Measurements from ENCODE around the gene KCNJ12.
"Not testable (repeated sequence)": the region's sequence is repeated elsewhere in the genome, so short reads cannot be mapped to it uniquely, and the experiment has no call there.

KCNJ12 gene

DNA sequence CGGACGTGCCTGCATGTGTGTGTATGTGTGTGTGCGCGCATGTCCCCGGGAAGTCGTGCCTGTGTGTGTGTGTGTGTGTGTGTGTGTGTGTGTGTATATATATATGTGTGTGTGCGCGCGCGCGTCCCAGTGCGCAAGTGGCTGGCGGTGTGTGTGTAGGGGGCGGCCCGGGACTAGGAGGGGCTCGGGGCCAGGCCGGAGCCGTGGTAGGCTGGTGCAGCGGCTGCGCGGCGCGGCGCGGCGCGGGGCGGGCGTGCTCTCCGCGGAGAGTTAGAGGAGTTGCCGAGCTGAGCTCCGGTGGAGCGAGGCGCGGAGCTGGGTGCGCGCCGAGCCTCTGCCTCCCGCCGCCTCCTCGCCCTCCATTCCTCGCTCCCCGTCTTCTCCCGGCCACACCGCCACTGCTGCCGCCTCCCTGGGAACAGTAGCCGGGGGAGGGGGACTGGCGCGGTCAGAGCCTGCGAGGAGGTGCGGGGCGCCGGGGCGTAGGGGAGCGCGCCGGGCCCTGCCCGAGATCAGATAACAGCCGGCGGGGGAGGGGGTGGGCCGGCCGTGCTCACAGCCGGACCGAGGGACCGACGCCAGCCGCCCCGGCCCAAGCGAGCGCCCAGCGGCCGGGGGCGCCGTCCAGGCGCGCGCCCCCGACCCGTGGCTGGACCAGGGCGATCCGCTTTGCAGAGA, at the start of gene KCNJ12:
Gene KCNJ12 (plus strand): TSS at position 277 of the 678 bp plus-strand sequence. CDS start 38,986 bp downstream, outside the sequence.
- no peak for DNase-seq (ENCODE audit: low read depth in 2 of 2)

GRCh38 chr17:21327921-21328320, 48.2 kb upstream of the KCNJ12 start:
- DNase-seq (ENCODE audit: low read depth in 2 of 2), result not testable (repeated sequence)

DNA sequence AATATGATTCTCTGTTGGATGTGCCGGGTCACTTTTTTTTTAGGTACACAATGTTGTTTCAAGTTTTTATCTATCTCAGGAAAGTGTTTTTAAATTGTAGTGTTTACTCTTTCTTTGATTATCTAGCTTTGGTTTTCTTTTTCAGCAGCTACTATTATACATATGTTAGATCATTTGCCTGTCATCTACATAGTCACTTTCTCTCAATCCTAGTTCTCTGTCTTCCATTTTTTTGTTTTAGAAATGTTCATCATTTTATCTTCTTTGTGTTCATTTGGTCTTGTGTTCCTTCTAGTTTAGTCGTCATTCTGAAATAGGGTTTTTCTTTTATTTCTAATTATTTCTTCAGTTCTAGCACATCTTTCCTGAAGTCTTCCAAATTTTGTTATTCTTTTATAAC, 47.4 kb upstream of the KCNJ12 start:
- not testable (repeated sequence) for DNase-seq (ENCODE audit: low read depth in 2 of 2)

DNA sequence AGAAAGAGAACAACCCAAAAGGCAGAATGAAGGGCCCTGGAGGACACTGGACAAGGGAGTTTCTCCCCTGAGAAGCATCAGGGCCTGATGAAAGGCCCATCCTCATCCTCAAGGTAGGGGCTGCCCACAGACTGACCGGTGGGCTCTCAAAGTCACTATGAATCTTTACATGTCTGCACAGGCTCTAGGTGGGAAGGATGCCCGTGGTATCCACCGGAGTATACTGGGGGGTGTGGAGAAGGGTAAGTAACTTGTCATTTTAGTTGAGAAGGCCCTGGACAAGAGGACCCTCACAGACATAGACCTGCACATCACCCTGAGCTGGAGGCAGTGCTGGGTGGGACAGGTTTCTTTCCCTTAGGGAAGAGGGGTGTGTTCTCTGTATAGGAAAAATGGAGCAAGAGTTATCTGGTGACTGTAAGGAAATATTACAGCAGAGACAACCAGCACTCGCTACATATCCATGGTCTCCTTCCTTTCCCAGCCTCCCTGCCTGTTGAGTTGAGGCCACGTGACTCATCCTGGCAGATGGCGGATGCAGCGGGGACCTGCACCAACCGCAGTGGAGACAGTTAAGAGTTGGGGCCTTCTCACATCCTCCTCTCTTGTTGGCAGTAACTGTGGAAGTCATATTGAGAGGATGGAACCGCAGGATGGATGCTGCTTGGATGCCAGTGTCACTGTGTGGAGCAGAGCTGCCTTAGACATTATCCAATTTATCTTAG, 45.6 kb upstream of the KCNJ12 start:
- DNase-seq (ENCODE audit: low read depth in 2 of 2), result no peak

GRCh38 chr17:21336541-21337294, 39.4 kb upstream of the KCNJ12 start:
- not testable (repeated sequence) for DNase-seq (ENCODE audit: low read depth in 2 of 2)

DNA sequence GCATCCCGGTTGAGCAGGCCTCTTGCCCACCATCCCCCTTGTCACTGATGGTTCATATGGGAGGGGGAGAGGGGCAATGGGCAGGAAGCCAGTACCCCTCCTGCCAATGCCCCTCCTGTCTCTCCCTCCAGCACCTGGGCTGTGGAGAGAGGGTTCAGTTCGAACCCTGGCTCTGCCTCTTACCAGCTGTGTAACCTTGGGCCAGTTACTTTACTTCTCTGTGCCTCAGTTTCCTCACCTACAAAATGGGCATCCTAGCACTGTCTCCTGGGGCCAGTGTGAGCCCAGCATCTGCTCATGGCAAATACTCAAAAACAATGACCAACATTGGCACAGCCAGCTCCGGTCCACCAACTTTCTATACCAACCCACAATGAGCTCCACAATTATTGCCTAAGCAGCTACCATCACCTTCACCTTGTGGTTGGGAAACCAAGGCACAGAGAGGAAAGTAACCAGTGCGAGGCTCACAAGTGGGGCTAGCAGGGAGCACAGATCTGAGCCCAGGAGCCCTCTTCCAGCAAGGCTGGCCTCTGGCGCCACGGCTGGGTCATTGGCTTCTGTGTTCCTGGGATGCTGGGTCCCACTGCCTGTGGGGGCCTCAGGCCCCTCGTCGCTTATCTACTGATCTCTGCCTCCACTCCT, 38.1 kb upstream of the KCNJ12 start:
- DNase-seq (ENCODE audit: low read depth in 2 of 2), result not testable (repeated sequence)

- DNase-seq (ENCODE audit: low read depth in 2 of 2), result no peak
These were observed 37.1 kb upstream of the KCNJ12 start for GRCh38 chr17:21339011-21339410.

GRCh38 chr17:21339571-21339970, 36.6 kb upstream of the KCNJ12 start:
- not testable (repeated sequence) for DNase-seq (ENCODE audit: low read depth in 2 of 2)

GRCh38 chr17:21340407-21340806, 35.8 kb upstream of the KCNJ12 start:
- not testable (repeated sequence) for DNase-seq (ENCODE audit: low read depth in 2 of 2)

DNA sequence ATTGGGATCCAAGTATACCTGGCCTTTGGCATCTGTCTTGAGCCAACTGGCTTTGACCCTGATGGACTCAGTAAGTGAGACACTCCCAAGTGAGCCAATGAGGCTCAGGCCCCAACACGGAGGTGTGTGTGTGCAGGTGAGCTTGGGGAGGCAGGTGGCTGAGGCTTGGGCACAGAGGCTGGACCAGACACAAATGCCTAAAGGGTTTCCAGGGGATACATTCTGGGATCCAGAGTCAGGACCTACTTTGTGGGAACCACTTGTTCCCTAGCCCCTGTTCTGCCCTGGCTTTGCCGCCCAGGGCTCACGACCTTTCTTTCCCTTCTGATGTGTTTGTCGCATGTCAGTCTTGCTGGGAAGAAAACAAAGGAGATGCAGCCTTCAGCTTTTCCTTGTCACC, 34.9 kb upstream of the KCNJ12 start:
- not testable (repeated sequence) for DNase-seq (ENCODE audit: low read depth in 2 of 2)

DNA sequence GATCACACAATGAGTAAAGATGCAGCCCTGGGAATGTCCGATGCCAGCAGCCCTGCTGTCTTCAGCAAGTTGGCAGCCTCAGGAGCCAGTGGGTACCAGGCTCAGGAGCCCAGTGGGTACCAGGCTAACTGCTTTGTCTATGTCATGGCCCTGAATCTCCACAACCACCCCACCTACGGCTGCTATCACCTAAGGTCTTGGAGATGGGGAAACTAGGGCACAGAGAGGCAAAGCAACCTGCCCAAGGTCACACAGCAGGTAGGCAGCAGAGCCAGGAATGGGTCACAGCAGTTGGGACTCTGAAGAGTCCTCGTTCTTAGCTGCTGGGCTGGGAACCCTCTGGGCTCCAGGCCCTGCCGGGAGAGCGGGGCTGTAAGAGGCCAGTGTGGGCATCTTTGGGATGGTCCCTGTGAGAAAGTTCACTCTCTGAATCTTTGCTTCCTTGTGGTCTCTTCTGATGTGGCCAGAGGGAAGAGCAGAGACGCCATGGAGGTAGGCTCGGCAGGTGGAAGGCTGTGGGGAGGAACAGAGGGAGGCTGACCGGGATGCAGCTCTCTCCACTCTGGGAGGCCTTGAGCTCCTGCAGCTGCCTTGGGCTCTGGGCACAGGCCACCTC, 34.1 kb upstream of the KCNJ12 start:
- DNase-seq (ENCODE audit: low read depth in 2 of 2), result not testable (repeated sequence)

DNA sequence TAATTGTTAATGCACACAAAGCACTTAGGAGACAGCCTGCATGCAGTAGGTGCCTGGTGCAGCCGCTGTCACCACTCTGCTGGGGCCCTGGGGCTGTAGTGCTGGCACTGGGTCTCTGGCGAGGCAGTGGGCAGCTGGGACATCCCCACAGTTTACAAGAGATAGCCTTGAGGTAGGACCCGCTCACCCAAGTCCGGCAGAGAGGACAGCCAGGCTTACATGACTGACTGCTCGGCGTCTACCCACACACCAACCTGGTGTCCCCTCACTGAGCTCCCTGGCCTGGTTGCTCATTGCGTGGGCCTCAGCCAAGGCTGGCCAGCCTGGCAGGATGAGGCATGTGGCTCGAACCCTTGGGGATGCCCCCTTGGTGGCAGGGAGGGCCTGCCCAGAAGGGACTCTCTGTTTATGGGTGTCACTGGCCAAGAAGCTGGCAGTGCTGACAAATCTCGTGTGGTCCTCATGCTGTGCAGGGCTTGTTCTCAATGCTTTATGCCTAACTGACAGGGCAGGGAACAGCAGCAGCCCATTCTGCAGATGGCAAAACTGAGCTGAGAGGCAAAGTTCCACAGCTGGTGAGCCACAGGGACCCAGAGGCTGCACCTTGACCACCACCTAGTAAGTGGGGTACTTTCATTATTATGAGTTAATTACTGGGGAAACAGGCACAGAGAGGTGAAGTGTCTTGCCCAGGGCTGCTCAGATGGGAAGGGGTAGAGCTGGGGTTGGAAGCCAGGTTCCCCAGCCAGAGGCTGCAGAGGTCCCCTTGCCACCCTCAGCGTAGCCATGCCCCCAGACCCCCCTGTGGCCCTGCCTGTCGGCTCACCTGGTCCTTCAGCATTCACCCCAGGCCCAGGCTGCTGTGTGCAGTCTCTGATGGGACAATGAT, 32.9 kb upstream of the KCNJ12 start:
- DNase-seq (ENCODE audit: low read depth in 2 of 2), result not testable (repeated sequence)

GRCh38 chr17:21344801-21345200, 31.4 kb upstream of the KCNJ12 start:
- DNase-seq (ENCODE audit: low read depth in 2 of 2), result not testable (repeated sequence)

GRCh38 chr17:21345236-21345635, 30.9 kb upstream of the KCNJ12 start:
- DNase-seq (ENCODE audit: low read depth in 2 of 2), result no peak

DNA sequence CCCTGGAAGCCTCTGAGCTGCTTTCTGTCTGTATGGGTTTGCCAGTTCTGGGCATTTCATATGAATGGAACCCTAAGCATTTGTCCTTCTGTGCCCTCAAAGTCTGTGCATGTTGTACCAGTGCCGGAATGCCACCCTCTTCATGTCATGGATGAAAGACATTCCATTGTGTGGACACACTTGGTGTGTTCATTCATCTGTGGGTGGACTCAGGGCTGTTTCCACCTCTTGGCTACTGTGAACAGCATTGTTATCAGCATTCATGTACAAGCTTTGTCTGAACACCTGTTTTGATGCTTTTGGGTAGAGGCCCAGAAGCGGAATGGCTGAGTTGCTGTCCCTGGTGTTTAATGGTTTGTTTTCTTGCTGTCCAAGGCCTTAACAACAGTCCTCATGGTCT, 30.1 kb upstream of the KCNJ12 start:
- DNase-seq (ENCODE audit: low read depth in 2 of 2), result not testable (repeated sequence)

GRCh38 chr17:21346651-21347250, 29.4 kb upstream of the KCNJ12 start:
- not testable (repeated sequence) for DNase-seq (ENCODE audit: low read depth in 2 of 2)

DNA sequence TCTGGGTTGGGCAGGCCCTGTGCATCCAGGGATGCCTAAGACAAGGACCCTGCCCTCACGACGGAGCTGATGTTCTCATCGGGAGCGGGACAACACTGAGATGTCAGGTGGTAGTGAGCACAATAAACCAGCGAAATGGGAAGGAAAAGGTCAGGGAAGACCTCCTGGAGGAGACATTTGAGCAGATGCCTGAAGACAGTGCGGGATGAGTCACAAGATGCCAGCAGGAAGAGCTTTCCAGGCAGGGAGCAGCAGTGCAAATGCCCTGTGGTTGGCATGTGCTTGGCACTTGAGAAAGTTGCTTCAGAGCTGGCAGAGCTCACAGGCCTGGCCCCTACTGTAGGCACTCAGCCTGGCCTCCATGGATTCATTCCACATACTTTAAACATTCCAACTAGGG, 28.5 kb upstream of the KCNJ12 start:
- not testable (repeated sequence) for DNase-seq (ENCODE audit: low read depth in 2 of 2)

DNA sequence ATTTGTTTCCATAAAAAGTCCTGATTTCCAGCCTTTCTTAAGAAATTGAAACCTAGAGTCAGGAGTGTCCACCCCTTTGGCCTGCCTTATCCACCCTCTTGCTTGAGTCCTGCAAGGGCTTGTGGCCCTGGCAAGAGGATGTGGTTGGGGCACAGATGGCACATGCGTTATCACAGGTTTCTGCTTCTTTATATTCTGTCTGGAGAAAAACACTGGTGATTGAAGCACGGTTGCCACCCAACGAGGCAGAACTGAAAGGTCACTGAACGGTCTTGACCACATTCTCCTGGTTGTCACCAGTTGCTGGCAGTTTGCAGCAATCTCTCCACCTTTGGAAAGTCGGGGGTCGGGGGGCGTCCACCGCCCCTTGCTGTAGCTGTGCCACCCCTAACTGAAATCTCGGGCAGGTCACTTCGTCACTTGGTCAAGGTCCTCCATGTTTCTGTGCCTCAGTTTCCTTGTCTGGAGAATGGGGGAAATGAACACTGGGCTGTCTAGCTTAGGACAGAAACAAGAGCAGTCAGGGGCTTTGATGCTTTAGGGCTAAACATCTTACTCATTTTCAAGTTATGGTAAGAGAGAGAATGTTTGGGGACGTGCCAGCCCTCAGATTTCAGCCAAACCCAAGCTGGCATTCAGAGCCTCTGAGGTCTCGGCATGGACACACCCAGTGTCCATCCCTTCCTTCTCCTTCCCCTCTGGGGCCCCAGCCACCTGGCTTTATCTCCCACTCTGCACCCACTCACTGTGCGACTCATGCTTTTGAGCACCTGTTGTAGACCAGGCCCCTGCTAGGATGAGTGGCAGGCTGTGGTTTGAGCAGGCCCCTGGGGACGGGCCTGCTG, 27.9 kb upstream of the KCNJ12 start:
- not testable (repeated sequence) for DNase-seq (ENCODE audit: low read depth in 2 of 2)

GRCh38 chr17:21348926-21349261, 27.3 kb upstream of the KCNJ12 start:
- not testable (repeated sequence) for DNase-seq (ENCODE audit: low read depth in 2 of 2)

Measured in stimulated activated CD8-positive, alpha-beta memory T cell treated with anti-CD3 and anti-CD28 coated beads, Interleukin-7, amount 100 ng/mL, for 4 hours (primary cell).